K562 (cell line): Measurements from ENCODE around the gene E2F2.
"Not testable (repeated sequence)": the region's sequence is repeated elsewhere in the genome, so short reads cannot be mapped to it uniquely, and the experiment has no call there.

ENCODE experiments used
- CHD2 ChIP-seq: IDR thresholded peaks from 2 replicates; pipeline ENCODE4 v1.6.1; 2011; ENCODE audit warnings: low read depth, low read length
- FOXK1 ChIP-seq: sonication (generic); formaldehyde crosslinking; IDR thresholded peaks from 2 replicates; pipeline ENCODE4 v1.8.0; 2022; ENCODE audit warnings: missing genetic modification reagents, mild to moderate bottlenecking, borderline replicate concordance
- MCM3 ChIP-seq: fragments of 450-650 bp; IDR thresholded peaks from 2 replicates; pipeline ENCODE4 v1.6.1; 2016
- PHF8 ChIP-seq: fragments of 200-600 bp; sonication (generic); IDR thresholded peaks from 2 replicates; pipeline ENCODE4 v1.6.1; 2012; ENCODE audit warnings: mixed run types, mild to moderate bottlenecking, inconsistent platforms, low read length, moderate library complexity, borderline replicate concordance
- PPARD ChIP-seq: fragments of 250-450 bp; sonication (Bioruptor Pico); IDR thresholded peaks from 2 replicates; pipeline ENCODE4 v1.8.0; 2022; ENCODE audit warnings: inconsistent platforms, mild to moderate bottlenecking, moderate library complexity
- RBFOX2 ChIP-seq: fragments of 200-400 bp; formaldehyde crosslinking; IDR thresholded peaks from 2 replicates; pipeline ENCODE4 v1.6.1; 2017; ENCODE audit warnings: low read depth, mild to moderate bottlenecking, low read length, moderate library complexity
- SMC3 ChIP-seq: conservative IDR thresholded peaks from 2 replicates; pipeline ENCODE4 v1.6.1; 2011; ENCODE audit warnings: low read depth, low read length, improper control_type of control experiment; ENCODE audit not compliant: insufficient read depth
- TF ChIP-seq, protein P1 (sequence below), 2 experiments: fragments of 450-650 bp; formaldehyde crosslinking in 1 of 2; IDR thresholded peaks; 2 replicates each; pipeline versions ENCODE4 v1.4.0 to v1.6.1; 2014 to 2020; ENCODE audit warnings: mild to moderate bottlenecking in 2 of 2, borderline replicate concordance in 1 of 2, low read depth in 1 of 2
- TF ChIP-seq, protein P2 (sequence below): sonication (generic); formaldehyde crosslinking; IDR thresholded peaks from 2 replicates; pipeline ENCODE4 v1.9.0; 2022; ENCODE audit warnings: mild to moderate bottlenecking, missing genetic modification reagents
- TF ChIP-seq, protein P3 (sequence below), 3 experiments: IDR thresholded peaks in 2 of 3; conservative IDR thresholded peaks in 1 of 3; 2 replicates each; pipeline ENCODE4 v1.5.1; 2011 to 2012; ENCODE audit warnings: low read length in 3 of 3, mild to moderate bottlenecking in 3 of 3, control low read depth in 2 of 3, improper control_type of control experiment in 1 of 3, inconsistent platforms in 1 of 3, low read depth in 1 of 3, mixed read lengths in 1 of 3, moderate library complexity in 1 of 3; ENCODE audit not compliant: insufficient read depth in 2 of 3

DNA sequence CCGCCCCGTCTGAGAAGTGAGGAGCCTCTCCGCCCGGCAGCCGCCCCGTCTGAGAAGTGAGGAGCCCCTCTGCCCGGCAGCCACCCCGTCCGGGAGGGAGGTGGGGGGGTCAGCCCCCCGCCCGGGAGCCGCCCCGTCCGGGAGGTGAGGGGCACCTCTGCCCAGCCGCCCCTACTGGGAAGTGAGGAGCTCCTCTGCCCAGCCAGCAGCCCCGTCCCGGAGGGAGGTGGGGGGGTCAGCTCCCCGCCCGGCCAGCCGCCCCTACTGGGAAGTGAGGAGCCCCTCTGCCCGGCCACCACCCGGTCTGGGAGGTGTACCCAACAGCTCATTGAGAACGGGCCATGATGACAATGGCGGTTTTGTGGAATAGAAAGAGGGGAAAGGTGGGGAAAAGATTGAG, 26.9 kb downstream of the E2F2 start:
- TF ChIP-seq SMC3, FOXK1, PHF8, CHD2, RBFOX2, PPARD, MCM3: not testable (repeated sequence)
- TF ChIP-seq, protein P1, sequence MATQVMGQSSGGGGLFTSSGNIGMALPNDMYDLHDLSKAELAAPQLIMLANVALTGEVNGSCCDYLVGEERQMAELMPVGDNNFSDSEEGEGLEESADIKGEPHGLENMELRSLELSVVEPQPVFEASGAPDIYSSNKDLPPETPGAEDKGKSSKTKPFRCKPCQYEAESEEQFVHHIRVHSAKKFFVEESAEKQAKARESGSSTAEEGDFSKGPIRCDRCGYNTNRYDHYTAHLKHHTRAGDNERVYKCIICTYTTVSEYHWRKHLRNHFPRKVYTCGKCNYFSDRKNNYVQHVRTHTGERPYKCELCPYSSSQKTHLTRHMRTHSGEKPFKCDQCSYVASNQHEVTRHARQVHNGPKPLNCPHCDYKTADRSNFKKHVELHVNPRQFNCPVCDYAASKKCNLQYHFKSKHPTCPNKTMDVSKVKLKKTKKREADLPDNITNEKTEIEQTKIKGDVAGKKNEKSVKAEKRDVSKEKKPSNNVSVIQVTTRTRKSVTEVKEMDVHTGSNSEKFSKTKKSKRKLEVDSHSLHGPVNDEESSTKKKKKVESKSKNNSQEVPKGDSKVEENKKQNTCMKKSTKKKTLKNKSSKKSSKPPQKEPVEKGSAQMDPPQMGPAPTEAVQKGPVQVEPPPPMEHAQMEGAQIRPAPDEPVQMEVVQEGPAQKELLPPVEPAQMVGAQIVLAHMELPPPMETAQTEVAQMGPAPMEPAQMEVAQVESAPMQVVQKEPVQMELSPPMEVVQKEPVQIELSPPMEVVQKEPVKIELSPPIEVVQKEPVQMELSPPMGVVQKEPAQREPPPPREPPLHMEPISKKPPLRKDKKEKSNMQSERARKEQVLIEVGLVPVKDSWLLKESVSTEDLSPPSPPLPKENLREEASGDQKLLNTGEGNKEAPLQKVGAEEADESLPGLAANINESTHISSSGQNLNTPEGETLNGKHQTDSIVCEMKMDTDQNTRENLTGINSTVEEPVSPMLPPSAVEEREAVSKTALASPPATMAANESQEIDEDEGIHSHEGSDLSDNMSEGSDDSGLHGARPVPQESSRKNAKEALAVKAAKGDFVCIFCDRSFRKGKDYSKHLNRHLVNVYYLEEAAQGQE (IDR thresholded peaks at IDR 0.05; ENCODE audit: borderline replicate concordance), result not testable (repeated sequence)
- TF ChIP-seq, protein P1 (CRISPR knock-in tag; IDR thresholded peaks at IDR 0.05; ENCODE audit: low read depth), result not testable (repeated sequence)
- TF ChIP-seq, protein P2, sequence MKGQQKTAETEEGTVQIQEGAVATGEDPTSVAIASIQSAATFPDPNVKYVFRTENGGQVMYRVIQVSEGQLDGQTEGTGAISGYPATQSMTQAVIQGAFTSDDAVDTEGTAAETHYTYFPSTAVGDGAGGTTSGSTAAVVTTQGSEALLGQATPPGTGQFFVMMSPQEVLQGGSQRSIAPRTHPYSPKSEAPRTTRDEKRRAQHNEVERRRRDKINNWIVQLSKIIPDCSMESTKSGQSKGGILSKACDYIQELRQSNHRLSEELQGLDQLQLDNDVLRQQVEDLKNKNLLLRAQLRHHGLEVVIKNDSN (CRISPR knock-in tag), result not testable (repeated sequence)
- TF ChIP-seq, protein P3, sequence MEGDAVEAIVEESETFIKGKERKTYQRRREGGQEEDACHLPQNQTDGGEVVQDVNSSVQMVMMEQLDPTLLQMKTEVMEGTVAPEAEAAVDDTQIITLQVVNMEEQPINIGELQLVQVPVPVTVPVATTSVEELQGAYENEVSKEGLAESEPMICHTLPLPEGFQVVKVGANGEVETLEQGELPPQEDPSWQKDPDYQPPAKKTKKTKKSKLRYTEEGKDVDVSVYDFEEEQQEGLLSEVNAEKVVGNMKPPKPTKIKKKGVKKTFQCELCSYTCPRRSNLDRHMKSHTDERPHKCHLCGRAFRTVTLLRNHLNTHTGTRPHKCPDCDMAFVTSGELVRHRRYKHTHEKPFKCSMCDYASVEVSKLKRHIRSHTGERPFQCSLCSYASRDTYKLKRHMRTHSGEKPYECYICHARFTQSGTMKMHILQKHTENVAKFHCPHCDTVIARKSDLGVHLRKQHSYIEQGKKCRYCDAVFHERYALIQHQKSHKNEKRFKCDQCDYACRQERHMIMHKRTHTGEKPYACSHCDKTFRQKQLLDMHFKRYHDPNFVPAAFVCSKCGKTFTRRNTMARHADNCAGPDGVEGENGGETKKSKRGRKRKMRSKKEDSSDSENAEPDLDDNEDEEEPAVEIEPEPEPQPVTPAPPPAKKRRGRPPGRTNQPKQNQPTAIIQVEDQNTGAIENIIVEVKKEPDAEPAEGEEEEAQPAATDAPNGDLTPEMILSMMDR (IDR thresholded peaks at IDR 0.05 in 2 of 3, conservative IDR thresholded peaks at IDR 0.05 in 1 of 3; ENCODE audit: insufficient read depth in 2 of 3, low read depth in 1 of 3, low read length in 3 of 3), result not testable (repeated sequence)
